Measurements from ENCODE around the gene ZNF331. TPM values are rescaled to one million over a fixed set of nuclear protein-coding genes. Genes with fewer than 3 reads are reported as not detected.

Gene ZNF331
- total and polyA plus RNA-seq, 2 of the 8 experiments (the other 6 are each of a cell fraction or from before 2014, with no cell fraction given) = 30.0 to 44.1 TPM

GRCh38 chr19:53600217-53600616 lies 62.3 kb downstream of the ZNF331 start (continued):
- TF ChIP-seq CHD7 (IDR thresholded peaks at IDR 0.05; ENCODE audit: insufficient replicate concordance, low read length) (no peak), BCL11A (IDR thresholded peaks at IDR 0.05; ENCODE audit: low read depth in 2 of 2, low read length in 2 of 2) (no peak), EP300 (IDR thresholded peaks at IDR 0.05; ENCODE audit: borderline replicate concordance in 1 of 2, low read depth in 2 of 2, low read length in 2 of 2) (no peak), USF2 (IDR thresholded peaks at IDR 0.05; ENCODE audit: low read length) (no peak), SRF (IDR thresholded peaks at IDR 0.05; ENCODE audit: low read depth, low read length) (no peak), ATF3 (IDR thresholded peaks at IDR 0.05; ENCODE audit: insufficient read depth, low read depth, low read length) (no peak), SIRT6 (IDR thresholded peaks at IDR 0.05; ENCODE audit: low read length) (no peak), BACH1 (IDR thresholded peaks at IDR 0.05; ENCODE audit: low read length) (no peak), BRCA1 (IDR thresholded peaks at IDR 0.05; ENCODE audit: low read depth, low read length) (no peak)

All from H1 (cell line).